Caki2 (cell line): Measurements from ENCODE around the gene UTS2. TPM values are rescaled to one million over a fixed set of nuclear protein-coding genes. Genes with fewer than 3 reads are reported as not detected.

Experiments
- DNase-seq: peaks from one replicate; pipeline ENCODE4 v3.0.0-alpha.2; 2015; ENCODE audit warnings: low read depth
- in situ Hi-C: cut with HindIII; loops from 2 replicates; pipeline ENCODE4 v1.10.0; 2016; ENCODE audit warnings: low sequenced_read_pairs, low pct_unique_long_range_greater_than_20kb, mixed read lengths
- total RNA-seq: library from RNA; depleted of rRNA; stranded (reverse); fragments of >200 nt; shearing (Covaris generic); gene quantifications from 2 replicates; pipeline ENCODE4 v1.2.3, GENCODE V29; 2014; ENCODE audit warnings: low replicate concordance; rRNA removed

Gene UTS2
- not detected in 2 replicates for total RNA-seq

GRCh38 chr1:7852804-7853683, at the start of gene UTS2:
TSS of gene UTS2 (minus strand) at chr1:7853065. CDS start at chr1:7853003, 62 bp downstream.
- in situ Hi-C loops: no loop called here
- no peak for DNase-seq

- in situ Hi-C loops: no loop called here
- DNase-seq: no peak
Measured at GRCh38 chr1:7899741-7900140, 46.9 kb upstream of the UTS2 start.

- in situ Hi-C loops: no loop called here
- DNase-seq: no peak
Measured at GRCh38 chr1:7898962-7899361, 46.1 kb upstream of the UTS2 start.

DNA sequence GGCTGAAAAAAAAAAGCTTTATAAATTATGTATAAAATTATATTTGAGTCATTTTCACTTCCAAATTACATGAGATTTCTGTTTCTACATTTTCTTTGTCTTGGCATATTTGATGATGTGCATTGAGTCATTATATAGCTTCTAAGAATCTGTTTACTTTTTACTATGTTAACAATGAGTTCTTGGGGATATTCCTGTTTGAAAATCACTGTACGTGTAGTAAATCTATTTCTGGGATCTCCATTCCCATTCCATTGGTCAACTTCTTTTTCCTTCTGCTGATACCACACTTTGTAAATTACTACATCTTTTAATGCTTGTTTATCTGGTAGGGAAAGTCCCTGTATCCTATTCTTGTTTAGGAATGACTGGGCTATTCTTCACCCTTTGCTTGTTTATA, 44.1 kb upstream of the UTS2 start:
- in situ Hi-C loops: no loop called here
- DNase-seq: no peak

DNA sequence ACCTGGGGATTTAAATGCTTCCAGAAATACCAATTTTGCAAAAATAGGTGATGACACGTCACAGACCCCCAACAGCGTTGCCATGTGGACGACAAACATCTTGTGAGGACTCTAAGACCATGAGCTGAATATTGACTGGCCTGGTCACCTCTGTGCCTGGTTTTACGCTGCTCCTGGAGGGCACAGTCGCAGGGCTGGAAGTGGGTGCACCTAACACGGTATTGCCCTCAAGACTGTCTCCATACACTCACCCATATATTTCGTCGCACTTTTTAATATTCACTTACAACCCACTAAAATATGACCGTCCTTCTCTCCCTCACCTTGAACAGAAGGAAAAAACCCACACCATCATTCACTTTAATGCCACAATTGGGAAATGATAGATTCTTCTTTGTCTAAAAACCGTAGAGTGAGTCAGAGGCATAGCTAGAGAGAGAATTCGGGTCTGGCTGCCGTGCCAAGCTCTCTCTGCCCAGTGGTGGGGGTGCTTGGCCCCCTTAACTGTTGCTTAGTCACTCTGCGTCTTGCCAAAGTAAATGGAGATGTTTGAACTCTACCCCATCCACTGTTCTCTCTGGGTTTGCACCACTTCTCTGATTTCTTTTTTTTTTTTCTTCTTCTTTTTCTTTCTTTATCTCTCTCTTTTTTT, 40.8 kb upstream of the UTS2 start:
- in situ Hi-C loops: no loop called here
- peak; percentile 22 for DNase-seq

DNA sequence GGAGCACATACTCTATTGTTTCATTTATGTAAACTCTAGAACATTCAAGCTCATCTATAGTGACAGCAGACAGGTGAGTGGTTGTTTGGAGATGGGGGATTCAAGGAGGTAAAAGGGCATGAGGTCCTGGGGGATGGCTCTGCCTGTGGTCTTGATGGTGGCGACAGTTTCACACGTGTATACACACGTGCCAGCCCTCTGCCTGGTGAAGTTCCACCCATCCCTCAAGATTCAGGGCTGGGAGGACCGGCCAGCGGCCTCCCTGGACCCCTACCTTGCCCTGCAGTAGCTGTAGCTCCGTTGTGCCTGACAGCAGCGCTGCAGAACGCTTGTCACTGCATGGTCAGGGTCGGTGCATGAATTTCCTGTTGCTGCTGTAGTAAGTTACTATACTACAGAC, 38.9 kb upstream of the UTS2 start:
- no peak for DNase-seq
- in situ Hi-C loops: no loop called here

- no peak for DNase-seq
- in situ Hi-C loops: no loop called here
Measured at GRCh38 chr1:7890853-7891252, 38.0 kb upstream of the UTS2 start.

DNA sequence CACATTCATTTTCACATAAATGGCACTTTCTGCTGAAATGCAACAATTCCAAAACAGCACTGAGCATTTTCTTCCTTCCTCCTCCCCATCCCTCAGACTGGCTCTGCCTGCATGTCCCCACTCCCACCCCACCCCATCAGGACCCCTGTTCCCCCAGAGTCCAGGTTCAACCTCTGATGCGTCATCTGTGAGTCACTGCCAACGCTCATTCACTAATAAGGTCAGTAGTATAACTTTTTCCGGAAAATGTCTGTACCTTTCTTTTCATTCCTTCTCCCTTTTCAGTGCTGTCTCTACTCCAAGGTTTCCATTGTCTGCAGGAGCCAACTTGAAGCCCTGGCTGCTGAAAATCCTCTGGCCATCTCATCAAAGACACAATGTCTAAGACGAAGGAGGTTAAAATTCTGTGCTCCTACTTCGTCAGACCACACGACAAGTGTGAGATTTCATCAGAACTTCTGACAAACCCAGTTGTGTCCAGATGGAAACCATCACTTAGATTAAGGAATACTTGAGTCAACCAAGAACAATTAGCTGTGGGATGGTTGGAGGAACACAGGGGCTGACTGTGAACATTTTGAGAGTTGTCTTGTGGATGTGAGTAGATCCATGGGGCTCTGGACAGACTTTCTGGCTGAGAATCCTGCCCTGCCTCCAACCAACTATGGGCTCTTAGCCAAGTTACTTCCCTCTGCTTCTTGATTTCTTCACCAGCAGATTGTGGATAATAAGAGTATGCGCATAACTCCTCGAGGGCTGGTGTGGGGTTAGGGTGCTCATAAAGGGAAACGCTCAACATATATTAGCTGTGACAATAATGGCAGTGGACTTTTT, 35.6 kb upstream of the UTS2 start:
- DNase-seq: no peak
- in situ Hi-C loops: no loop called here

DNA sequence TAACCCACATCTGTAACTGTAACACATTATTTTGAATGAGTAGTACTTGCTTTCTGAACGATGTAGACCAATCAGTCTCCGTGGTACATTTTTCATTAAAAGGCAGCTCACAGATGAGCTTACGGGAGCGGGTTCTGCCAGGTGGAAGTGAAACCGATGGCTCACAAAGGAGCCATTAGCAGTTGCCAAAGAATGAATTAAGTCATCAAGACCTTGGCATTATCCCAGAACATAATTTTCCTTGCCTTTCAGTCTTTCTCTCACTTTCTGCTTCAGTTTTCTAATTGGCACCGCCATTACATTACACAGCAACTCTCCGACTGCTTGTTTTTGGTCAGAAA, 33.5 kb upstream of the UTS2 start:
- no peak for DNase-seq
- in situ Hi-C loops: no loop called here

- DNase-seq: no peak
- in situ Hi-C loops: no loop called here
Measured at GRCh38 chr1:7885513-7886404, 32.9 kb upstream of the UTS2 start.

- no peak for DNase-seq
- in situ Hi-C loops: no loop called here
Measured at GRCh38 chr1:7884757-7885156, 31.9 kb upstream of the UTS2 start.

- in situ Hi-C loops: no loop called here
- DNase-seq: no peak
Measured at GRCh38 chr1:7879228-7879627, 26.4 kb upstream of the UTS2 start.

DNA sequence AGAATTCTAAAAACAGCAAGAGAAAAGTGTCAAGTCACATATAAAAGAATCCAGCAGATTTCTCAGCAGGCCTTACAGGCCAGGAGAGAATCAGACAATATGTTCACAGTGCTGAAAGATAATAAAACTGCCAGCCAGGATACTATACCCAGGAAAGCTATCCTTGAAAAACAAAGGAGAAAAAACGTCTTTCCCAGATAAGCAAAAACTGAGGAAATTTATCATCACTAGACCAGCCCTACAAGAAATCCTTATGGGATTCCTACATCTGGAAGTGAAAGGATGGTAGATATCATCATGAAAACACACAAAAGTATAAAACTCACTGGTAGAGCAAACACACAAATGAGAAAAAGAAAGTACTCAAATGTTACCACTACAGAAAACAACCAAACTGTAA, 25.2 kb upstream of the UTS2 start:
- no peak for DNase-seq
- in situ Hi-C loops: no loop called here

DNA sequence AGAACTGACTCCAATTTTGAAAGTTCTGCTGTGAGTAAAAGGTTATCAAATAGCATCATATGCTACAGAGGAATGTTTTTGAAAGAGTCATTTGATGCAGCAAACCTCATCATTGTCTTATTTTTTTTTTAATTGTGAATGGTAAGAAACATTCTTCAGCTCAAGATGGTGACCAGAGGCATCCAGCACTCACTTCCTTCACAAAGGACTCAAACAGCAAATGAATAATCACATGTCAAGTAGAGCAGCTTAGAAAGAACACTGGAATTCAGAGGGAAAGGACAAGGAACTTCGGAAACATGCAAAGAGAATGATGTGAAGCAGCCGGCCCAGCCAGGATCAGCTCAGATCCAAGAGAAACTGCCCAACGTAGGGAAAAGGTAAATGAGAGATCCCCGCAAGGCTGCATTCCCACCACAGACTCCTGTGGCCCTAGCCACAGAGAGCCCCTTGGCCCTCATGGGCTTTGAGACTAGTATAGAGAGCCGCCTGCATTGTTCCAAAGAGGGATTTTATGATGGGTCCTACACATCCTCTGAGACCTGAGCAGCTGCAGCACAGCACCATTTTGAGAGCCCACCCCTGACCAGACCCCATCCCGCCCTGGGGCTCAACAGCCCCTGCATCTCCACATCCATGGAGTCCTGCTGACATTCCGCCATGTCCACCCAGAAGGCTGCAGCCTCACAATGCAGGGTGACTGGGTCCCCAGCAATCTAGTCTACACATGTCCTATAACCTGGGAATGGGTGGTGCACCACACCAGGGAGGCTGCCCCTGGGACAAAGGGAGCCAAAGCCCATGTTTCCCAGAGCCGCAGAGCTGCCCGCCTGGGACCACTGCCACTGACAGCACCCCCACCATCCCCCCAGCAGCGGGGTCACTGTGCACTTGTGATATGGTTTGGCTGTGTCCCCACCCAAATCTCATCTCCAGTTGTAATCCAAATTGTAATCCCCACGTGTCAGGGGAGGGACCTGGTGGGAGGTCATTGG, 21.2 kb upstream of the UTS2 start:
- in situ Hi-C loops: no loop called here
- no peak for DNase-seq

DNA sequence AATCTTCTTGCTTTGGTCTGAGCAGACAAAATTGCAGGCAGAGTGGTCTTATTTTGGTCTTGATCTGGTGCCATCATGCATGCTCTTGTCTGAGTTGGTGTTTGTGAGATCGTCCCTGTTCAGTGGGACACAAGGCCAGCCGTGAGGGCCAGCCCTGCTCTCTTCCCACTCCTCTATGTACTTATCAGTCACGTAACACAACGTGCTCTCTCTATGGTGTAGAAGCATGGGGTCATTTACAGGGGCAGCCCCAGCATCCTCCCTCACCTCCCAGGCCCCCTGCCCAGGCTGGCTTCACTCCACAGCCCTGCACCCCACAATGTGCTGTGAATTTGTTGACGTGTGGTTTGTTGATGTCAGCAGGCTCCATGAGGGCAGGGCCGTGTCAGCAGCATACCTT, 18.3 kb upstream of the UTS2 start:
- in situ Hi-C loops: no loop called here
- DNase-seq: no peak

DNA sequence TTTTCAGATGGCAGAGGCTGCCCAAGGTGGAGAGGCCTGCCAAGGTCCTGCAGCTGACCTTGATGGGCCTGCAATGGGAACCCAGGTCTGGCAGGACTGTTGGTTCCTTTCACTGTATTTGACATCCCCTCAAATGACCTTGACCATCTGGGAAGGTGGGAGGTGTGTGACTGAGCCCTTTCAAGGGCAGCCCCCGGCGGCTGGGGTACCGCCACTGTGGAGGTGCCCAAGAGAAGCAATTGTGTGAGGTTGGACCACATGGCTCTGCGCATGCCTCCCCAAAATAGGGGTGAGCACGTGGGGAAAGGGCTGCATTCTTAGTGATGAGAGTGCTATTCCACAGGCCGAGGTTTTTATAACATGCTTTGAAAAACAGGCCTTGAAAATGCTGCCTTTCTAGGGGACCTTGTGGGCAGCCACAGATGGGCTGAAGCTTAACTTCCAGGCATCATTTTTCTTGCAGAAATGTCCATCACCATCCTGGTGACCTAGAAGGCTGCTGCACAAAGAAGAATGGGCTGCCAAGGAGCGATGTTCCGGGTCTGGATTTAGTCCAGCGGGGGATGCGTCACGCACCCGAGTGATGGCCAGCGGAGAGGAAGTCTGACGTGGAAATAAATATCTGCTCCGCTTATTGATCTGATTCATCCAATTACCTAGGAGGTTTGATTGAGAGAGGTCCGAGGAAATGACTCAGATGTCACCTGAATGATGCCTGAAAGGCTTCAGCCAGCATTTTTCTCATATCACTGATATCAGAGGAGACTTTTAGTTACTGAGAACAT, 16.5 kb upstream of the UTS2 start:
- in situ Hi-C loops: no loop called here
- no peak for DNase-seq
